ENCODE data around the gene NLN.

- no peak for TF ChIP-seq FOXA3 (CRISPR knock-in tag; conservative IDR thresholded peaks at IDR 0.05 in 1 of 2, IDR thresholded peaks at IDR 0.05 in 1 of 2)
- no peak for TF ChIP-seq ZHX1 (conservative IDR thresholded peaks at IDR 0.05; ENCODE audit: low read length)
- no peak for TF ChIP-seq E2F3 (CRISPR knock-in tag; IDR thresholded peaks at IDR 0.05)
These were observed 151.3 kb downstream of the NLN start for GRCh38 chr5:65873181-65873750.
